GM21367 (cell line): ENCODE data around the gene TEPSIN.

ENCODE experiments used
- ATAC-seq: cut with Tn5 transposase; IDR thresholded peaks from one replicate; pipeline ENCODE4 v1.9.1; 2021; ENCODE audit not compliant: unreplicated experiment

Gene TEPSIN

DNA sequence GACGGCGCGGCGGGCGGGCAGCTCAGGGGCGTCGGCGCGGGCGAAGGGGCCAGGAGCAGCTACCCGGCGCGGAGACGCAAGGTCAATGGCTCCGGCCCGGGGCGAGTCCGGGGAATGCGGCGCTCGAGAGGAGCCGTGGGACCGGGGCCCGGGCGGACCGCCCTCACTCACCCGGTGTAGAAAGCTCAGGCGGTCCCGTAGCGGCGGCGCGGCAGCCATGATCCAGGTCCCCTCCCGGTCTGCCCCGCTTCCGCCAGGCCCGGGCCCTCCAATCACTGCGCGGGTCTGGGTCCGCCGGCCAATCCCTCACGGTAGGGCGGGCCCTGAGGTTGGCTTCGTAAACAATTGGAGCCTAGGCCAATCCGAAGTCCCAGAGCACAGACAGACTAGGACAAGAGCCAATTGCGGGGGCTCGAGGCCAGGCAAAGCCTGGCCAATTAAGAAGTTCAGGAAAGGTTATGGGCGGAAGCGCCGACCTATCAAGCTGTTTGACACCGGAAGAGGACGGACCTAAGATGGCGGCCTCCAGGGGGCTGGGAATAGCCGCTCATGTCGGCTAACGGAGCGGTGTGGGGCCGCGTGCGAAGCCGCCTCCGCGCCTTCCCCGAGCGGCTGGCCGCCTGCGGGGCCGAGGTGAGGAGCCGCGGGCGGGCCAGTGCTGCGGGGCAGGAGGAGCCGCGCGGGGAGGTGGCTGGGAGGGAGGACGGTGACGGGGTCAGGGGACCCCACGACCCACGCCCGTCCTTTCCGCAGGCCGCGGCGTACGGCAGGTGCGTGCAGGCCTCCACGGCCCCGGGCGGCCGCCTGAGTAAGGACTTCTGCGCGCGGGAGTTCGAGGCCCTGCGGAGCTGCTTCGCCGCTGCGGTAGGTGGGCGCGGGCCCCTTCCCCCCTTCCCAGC lies at the start of gene TEPSIN, which contains the start of gene NDUFAF8:
Gene TEPSIN, minus strand, starts transcription at position 241 of the 899 bp plus-strand sequence. Its CDS starts 22 bp downstream, at position 219.
Gene NDUFAF8, plus strand, starts transcription at position 504 of the 899 bp plus-strand sequence. Its CDS starts 46 bp downstream, at position 550.
- ATAC-seq = peak; percentile 79

- no peak for ATAC-seq
Observed at GRCh38 chr17:81287741-81288430, 49.0 kb upstream of the TEPSIN start.

DNA sequence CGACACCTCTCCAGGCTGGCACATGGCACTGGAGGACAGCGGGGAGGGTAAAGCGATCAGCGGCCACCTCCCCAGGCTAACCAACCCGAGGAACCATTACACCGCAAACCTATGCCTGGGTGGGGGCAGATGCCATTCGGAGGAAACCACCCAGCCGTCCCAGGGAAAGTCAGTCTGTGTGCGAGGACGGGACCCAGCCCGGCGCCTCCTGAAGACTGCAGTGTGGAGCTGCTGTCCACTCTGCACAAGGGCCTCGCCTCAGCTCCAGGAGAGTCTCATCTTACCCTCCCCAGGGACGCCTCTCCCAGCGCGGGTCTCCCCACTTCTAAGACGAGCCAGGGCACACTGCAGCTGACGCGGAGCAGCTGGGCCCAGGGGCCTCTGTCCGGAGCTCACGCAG lies 48.3 kb upstream of the TEPSIN start:
- no peak for ATAC-seq

DNA sequence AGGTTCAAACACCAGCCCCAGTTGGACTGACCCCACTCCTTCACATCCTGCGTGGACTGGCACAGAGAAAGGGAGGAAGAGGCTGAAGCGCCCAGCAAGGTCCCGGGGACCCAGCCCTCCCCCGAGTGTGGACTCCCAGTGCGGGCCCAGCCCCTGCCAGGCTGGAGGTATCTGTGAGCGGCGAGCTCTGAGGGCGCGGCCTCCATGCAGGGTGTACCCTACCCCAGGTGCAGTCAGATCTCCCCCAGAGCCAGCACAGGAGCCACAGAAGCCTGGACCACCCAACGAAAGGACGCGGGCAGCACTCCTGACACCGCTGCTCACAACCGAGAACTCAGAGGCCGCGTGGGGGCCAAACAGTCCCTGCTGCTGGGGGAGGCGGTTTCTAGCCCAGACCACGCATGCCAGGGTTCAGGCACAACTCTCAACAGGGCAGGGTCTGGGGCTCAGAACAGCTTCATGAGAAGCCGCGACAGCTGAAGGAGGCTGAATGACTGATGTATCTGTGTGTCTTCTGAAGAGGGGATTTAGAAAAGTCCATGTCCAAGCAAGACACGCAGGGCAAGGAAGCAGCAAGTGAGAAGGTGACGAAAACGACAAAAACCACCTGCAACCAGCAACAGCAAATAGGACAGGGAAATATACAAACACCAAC lies 47.8 kb upstream of the TEPSIN start:
- ATAC-seq = no peak

- ATAC-seq = no peak
Observed at GRCh38 chr17:81285894-81286293, 47.0 kb upstream of the TEPSIN start.

DNA sequence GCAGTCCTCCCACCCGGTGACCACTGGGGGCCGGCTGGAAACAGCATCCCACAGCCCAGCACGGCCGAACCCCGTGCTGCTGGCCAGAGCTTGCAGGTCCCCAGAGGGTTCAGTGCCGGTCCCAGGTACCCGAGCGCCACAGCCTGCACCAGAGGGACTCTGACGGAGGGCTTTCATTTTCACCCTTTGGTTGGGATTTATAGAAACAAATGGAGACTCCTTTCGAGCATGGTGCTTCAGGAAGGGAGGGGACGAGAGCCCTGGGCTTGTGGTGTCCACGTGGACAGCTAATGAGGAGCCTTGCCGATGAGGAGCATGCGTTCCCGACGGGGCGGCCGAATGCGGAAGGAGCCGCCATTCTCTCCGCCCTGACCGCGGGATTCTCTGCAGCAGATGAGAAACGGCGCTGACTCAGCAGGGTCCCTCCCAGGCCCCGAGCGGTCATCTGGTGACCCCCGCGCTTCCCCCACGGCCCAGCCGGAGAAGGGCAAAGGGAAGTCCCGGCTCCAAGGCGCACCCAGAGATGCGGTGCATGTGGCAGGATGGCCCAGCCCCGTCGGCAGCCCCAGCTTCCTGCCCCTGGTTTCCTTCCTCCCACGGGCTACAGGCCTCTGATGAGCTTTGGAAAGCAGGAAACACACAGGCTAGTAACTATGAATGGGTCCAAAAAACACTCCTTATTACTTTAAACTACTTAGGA lies 46.5 kb upstream of the TEPSIN start:
- ATAC-seq = no peak

DNA sequence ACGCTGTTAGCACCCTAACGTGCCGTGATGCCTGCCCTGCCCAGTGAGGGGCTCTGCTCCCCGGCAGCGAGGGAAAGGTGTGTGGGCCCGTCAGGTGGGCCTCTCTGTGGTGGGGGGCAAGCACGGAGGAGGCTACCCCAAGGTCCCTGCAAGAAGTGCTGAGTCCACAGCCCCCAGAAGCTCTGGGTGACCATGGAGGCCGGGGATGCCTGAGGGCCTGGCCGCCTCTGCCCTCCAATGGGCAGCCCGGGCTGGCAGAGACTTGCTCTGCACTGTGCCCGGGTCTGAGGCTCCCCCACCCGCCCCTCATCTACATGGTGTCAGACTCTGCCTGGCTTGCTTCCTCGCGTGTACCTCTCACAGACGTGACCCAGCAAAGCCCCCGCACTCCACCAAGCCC lies 44.0 kb upstream of the TEPSIN start:
- ATAC-seq = no peak

- no peak for ATAC-seq
Observed at GRCh38 chr17:81282141-81282540, 43.3 kb upstream of the TEPSIN start.

GRCh38 chr17:81280571-81280970 lies 41.7 kb upstream of the TEPSIN start:
- no peak for ATAC-seq

- no peak for ATAC-seq
Observed at GRCh38 chr17:81279278-81280275, 40.7 kb upstream of the TEPSIN start.

DNA sequence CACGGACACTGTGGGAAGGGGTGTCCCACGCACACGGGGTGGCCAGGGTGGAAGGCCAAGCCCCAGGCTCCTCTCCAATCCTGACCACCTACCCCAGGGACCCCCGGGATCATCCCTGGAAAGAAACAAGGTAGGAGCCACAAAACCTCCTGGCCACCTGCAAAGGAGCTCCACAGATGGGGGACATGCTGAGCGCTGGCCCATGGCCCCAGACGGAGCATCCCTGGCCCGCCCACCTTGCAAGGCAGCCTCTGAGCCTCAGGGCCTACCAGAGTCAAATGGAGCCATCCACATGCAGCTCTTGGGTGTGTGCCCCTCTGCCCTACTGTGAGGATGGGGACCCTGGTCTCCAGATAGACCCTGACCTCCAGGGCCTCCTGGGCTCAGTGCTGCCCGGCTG lies 40.0 kb upstream of the TEPSIN start:
- ATAC-seq = no peak

GRCh38 chr17:81277946-81278693 lies 39.3 kb upstream of the TEPSIN start:
- ATAC-seq = no peak

DNA sequence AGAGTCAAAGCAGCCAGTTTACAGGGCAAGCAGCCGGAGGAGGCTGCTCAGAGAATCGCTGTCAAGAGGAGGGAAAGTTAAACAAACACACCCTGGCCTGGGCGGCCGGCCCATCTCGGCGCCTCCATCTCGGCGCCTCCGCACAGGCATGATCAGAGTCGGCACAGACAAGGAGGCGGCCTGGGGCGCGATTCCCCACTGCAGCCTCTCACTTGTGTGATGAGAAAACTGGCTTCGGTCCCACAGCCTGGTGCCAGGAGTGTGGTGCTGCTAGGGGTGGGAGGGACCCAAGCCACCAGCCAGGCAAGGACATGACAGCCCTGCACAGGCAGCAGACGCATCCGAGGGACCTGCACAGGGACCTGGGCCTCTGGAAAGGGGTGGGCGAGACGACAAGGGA lies 38.6 kb upstream of the TEPSIN start:
- ATAC-seq = no peak

GRCh38 chr17:81276781-81277180 lies 37.9 kb upstream of the TEPSIN start:
- ATAC-seq = no peak

DNA sequence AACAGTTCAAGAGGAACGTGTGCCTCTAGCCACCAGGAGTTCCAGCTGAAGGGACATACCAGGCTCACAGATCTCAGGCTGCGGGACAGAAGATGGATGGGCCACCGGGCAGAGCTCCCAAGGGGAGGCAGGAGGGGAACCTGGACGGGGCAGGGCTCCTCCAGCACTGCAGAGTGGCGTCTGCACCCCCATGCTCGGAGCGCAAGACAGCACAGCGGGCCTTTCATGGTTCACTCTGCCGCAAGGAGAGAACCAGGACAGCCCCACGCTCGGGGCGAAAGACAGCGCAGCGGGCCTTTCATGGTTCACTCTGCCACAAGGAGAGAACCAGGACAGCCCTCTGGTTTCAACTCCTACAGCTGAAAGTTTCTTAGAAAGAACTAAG lies 35.6 kb upstream of the TEPSIN start:
- ATAC-seq = no peak

DNA sequence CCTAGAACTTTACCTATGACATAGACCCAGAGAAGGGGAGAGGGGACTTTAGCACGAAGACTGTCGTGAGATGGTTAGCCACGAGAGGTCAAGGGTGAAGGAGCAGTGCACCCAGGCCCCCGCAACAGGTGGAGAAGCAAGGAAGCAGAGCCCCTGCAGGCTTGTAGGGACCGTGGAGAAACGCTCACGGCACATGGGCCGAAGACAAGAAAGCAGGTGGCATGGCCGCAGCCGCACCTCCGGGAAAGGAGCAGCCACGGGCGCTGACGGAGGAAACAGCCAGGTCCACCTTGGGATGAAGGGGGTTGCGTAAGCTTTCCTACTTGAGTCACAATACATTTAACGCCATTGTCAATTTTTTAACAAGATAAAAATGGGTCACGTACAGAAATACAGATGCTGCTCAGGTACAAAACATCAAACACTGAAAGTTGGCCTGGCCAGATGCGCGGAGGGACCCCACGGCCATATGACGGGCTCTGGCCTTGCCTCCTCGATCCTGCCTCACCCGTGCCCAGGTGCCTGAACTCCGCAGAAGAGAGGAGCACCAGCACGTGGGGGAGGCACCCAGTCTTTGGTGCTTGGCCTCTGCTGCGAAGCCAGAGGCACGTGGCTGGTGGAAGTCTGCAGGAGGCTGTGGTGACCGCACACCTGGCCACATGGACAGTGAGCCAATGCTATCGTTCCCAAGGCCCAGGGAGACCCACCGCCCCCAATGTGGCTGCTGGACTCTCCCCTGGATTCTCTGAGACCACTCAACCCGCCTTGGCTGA lies 35.0 kb upstream of the TEPSIN start:
- ATAC-seq = no peak

GRCh38 chr17:81272616-81273015 lies 33.8 kb upstream of the TEPSIN start:
- no peak for ATAC-seq

DNA sequence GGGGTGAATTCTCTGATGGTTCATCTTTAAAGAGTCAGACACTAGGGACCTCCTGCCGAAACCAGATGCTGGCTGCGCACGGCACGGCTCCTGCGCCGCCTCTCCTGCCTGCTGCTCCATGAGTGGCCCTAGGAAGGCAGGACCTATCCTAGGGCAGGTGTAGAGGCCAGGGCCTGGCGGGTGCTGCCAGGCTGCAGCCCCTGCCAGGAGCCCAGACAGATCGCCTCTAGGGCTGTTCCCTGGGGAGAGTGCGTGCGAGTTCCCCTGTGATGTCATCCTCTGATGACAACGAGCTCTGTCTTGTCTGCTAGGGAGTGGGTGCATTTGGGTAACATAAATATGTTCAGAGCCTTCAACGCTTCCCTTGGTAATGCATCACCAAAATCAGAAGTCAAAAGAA lies 32.4 kb upstream of the TEPSIN start:
- no peak for ATAC-seq
